Neuron (in vitro differentiated cells): ENCODE data around the gene EIF1AD.
"Not testable (repeated sequence)": the region's sequence is repeated elsewhere in the genome, so short reads cannot be mapped to it uniquely, and the experiment has no call there.

Experiments
- H2AFZ ChIP-seq: one replicate; pipeline ENCODE4 v1.6.1; 2013; ENCODE audit warnings: low read depth, mild to moderate bottlenecking, inconsistent platforms, low read length, moderate library complexity
- H3K27me3 ChIP-seq: one replicate; pipeline ENCODE4 v1.6.1; 2013; ENCODE audit warnings: low read length; ENCODE audit not compliant: insufficient read depth
- H3K36me3 ChIP-seq: one replicate; pipeline ENCODE4 v1.6.1; 2013; ENCODE audit warnings: low read length; ENCODE audit not compliant: insufficient read depth
- H3K4me1 ChIP-seq: one replicate; pipeline ENCODE4 v1.6.1; 2013; ENCODE audit warnings: low read length; ENCODE audit not compliant: insufficient read depth
- H3K4me3 ChIP-seq: 2 replicates; pipeline ENCODE4 v1.5.1; 2013; ENCODE audit warnings: mild to moderate bottlenecking, low read length, moderate library complexity
- H3K9me3 ChIP-seq: one replicate; pipeline ENCODE4 v1.6.1; 2013; ENCODE audit warnings: low read length

Gene EIF1AD

GRCh38 chr11:66015454-66015881, 13.5 kb upstream of the EIF1AD start:
- Histone ChIP-seq H3K9me3 (no peaks in the 10 kb centered on the region), H3K27me3 (peaks cover 52% of the 10 kb centered on the region), H3K4me3 (no peak overlapping the region), H3K36me3 (no peaks in the 10 kb centered on the region), H2AFZ (no peak overlapping the region), H3K4me1 (no peaks in the 10 kb centered on the region)

GRCh38 chr11:66014804-66015453, 13.0 kb upstream of the EIF1AD start:
- peaks cover 51% of the 10 kb centered on the region for H3K27me3 ChIP-seq
- H3K36me3 ChIP-seq = no peaks in the 10 kb centered on the region
- no peak overlapping the region for H2AFZ ChIP-seq
- no peaks in the 10 kb centered on the region for H3K4me1 ChIP-seq
- H3K9me3 ChIP-seq = no peaks in the 10 kb centered on the region
- H3K4me3 ChIP-seq = no peak overlapping the region

GRCh38 chr11:66013762-66014100, 11.8 kb upstream of the EIF1AD start:
- H2AFZ ChIP-seq = no peak overlapping the region
- no peaks in the 10 kb centered on the region for H3K9me3 ChIP-seq
- H3K4me3 ChIP-seq = no peak overlapping the region
- H3K27me3 ChIP-seq = peaks cover 50% of the 10 kb centered on the region
- no peaks in the 10 kb centered on the region for H3K36me3 ChIP-seq
- H3K4me1 ChIP-seq = no peaks in the 10 kb centered on the region

- H3K36me3 ChIP-seq = no peaks in the 10 kb centered on the region
- H2AFZ ChIP-seq = no peak overlapping the region
- H3K9me3 ChIP-seq = no peaks in the 10 kb centered on the region
- no peaks in the 10 kb centered on the region for H3K4me1 ChIP-seq
- peaks cover 50% of the 10 kb centered on the region for H3K27me3 ChIP-seq
- no peak overlapping the region for H3K4me3 ChIP-seq
These were observed 11.2 kb upstream of the EIF1AD start for GRCh38 chr11:66012946-66013761.

- Histone ChIP-seq H3K36me3 (no peaks in the 10 kb centered on the region), H2AFZ (no peak overlapping the region), H3K4me1 (no peaks in the 10 kb centered on the region), H3K9me3 (no peaks in the 10 kb centered on the region), H3K27me3 (peaks cover 50% of the 10 kb centered on the region), H3K4me3 (no peak overlapping the region)
These were observed 10.5 kb upstream of the EIF1AD start for GRCh38 chr11:66012371-66012945.

- Histone ChIP-seq H3K9me3 (no peaks in the 10 kb centered on the region), H3K36me3 (no peaks in the 10 kb centered on the region), H3K4me3 (no peak within 1 kb of the TSS), H3K4me1 (no peaks in the 10 kb centered on the region), H2AFZ (no peak within 1 kb of the TSS), H3K27me3 (peaks cover 50% of the 10 kb centered on the region)
These were observed 9.9 kb upstream of the EIF1AD start, which contains the start of gene CST6 for GRCh38 chr11:66011785-66012303. CST6 (plus strand) TSS chr11:66012008; CDS start chr11:66012045, 37 bp downstream.

GRCh38 chr11:66011239-66011784, 9.4 kb upstream of the EIF1AD start:
- H3K36me3 ChIP-seq = no peaks in the 10 kb centered on the region
- no peak overlapping the region for H3K4me3 ChIP-seq
- no peak overlapping the region for H2AFZ ChIP-seq
- no peaks in the 10 kb centered on the region for H3K4me1 ChIP-seq
- no peaks in the 10 kb centered on the region for H3K9me3 ChIP-seq
- peaks cover 50% of the 10 kb centered on the region for H3K27me3 ChIP-seq

GRCh38 chr11:66010036-66010435, 8.1 kb upstream of the EIF1AD start:
- H3K4me3 ChIP-seq, H3K9me3 ChIP-seq, H2AFZ ChIP-seq, H3K36me3 ChIP-seq, H3K4me1 ChIP-seq: not testable (repeated sequence)
- H3K27me3 ChIP-seq = peaks cover 40% of the 10 kb centered on the region

- H3K4me1 ChIP-seq = peaks cover under 1% of the 10 kb centered on the region
- peaks cover 31% of the 10 kb centered on the region for H3K27me3 ChIP-seq
- peaks cover 17% of the 10 kb centered on the region for H3K36me3 ChIP-seq
- H3K4me3 ChIP-seq = no peak overlapping the region
- H2AFZ ChIP-seq = no peak overlapping the region
- no peaks in the 10 kb centered on the region for H3K9me3 ChIP-seq
These were observed 6.6 kb upstream of the EIF1AD start for GRCh38 chr11:66008468-66009101.

GRCh38 chr11:66008095-66008467, 6.1 kb upstream of the EIF1AD start:
- Histone ChIP-seq H3K27me3 (peaks cover 26% of the 10 kb centered on the region), H3K4me3 (no peak overlapping the region), H3K36me3 (peaks cover 20% of the 10 kb centered on the region), H3K9me3 (no peaks in the 10 kb centered on the region), H3K4me1 (peaks cover 5% of the 10 kb centered on the region), H2AFZ (no peak overlapping the region)

- H3K4me3 ChIP-seq = no peak overlapping the region
- peaks cover 8% of the 10 kb centered on the region for H3K4me1 ChIP-seq
- no peak overlapping the region for H2AFZ ChIP-seq
- peaks cover 20% of the 10 kb centered on the region for H3K36me3 ChIP-seq
- H3K27me3 ChIP-seq = peaks cover 19% of the 10 kb centered on the region
- no peaks in the 10 kb centered on the region for H3K9me3 ChIP-seq
These were observed 5.3 kb upstream of the EIF1AD start for GRCh38 chr11:66007201-66007634.

GRCh38 chr11:66006891-66007176, 4.9 kb upstream of the EIF1AD start:
- peaks cover 15% of the 10 kb centered on the region for H3K27me3 ChIP-seq
- peaks cover 8% of the 10 kb centered on the region for H3K4me1 ChIP-seq
- H3K4me3 ChIP-seq = no peak overlapping the region
- peaks cover 20% of the 10 kb centered on the region for H3K36me3 ChIP-seq
- no peaks in the 10 kb centered on the region for H3K9me3 ChIP-seq
- no peak overlapping the region for H2AFZ ChIP-seq
